Stimulated activated CD4-positive, alpha-beta T cell treated with anti-CD3 and anti-CD28 coated beads, Interleukin-1b, Interleukin-23, amount 100 ng/mL, for 4 hours (primary cell): ENCODE results near the gene PSME1.

Source experiments
- DNase-seq, 2 donors: peaks; one replicate each; pipeline ENCODE4 v3.0.0-alpha.2; 2020; ENCODE audit warnings: low read depth in 2 of 2

The PSME1 gene

DNA sequence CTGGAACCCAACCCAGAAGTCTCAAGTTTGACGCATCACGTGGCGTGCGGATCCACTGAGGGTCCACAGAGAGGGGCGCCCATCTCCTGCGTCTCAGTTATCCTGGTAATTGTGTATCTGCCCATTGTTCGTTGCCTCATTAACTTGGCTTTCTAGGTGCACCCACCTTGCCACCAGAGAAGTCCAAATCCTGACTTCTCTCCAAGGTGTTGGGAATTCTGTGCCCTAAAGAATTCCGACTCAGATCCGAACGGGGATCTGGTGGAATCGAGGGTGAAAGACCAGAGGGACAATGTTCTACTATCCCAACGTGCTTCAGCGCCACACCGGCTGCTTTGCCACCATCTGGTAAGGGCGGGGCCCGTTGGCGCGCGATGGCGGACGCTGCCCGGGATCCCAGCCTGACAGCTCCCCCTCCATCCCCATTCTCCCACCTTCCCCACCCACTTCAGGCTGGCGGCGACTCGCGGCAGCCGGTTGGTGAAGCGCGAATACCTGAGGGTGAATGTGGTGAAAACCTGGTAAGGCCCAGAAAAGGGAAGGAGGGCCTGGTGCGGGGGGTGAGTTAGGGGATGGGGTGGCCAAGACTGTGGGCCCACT lies 36.4 kb downstream of the PSME1 start:
- no peak for DNase-seq

DNA sequence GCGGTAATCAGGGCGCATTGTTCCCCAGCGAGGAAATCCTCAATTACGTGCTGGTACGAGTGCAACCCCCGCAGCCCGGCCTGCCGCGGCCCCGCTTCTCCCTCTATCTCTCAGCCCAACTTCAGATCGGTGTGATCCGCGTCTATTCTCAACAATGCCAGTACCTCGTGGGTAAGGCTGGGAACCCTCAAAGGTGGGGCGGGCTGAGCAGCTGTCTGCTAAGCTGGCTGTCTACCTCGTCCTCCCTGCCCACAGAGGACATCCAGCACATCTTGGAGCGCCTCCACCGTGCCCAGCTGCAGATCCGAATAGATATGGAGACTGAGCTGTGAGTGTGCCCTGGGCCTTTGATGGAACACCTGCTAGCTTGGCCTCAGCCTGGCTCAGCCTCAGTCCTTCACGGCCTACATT lies 36.9 kb downstream of the PSME1 start:
- no peak for DNase-seq

DNA sequence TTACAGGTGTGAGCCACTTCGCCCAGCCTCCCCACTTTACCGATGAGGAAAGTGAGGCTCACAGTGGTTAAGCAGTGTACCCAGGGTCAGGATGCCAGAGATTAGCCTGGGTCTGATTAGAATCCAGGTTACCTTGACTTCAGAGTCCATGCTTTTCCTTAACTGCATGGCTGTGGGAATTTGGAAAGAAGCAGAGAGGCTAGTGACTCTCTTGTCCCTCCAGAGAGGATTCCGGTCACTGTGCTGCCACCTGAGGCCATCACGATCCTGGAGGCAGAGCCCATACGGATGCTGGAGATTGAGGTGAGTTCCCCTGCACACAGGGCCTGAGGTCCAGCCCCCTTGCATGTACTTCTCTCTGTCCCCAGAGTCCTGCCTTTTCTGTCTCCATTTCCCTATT lies 40.6 kb downstream of the PSME1 start:
- no peak for DNase-seq

DNA sequence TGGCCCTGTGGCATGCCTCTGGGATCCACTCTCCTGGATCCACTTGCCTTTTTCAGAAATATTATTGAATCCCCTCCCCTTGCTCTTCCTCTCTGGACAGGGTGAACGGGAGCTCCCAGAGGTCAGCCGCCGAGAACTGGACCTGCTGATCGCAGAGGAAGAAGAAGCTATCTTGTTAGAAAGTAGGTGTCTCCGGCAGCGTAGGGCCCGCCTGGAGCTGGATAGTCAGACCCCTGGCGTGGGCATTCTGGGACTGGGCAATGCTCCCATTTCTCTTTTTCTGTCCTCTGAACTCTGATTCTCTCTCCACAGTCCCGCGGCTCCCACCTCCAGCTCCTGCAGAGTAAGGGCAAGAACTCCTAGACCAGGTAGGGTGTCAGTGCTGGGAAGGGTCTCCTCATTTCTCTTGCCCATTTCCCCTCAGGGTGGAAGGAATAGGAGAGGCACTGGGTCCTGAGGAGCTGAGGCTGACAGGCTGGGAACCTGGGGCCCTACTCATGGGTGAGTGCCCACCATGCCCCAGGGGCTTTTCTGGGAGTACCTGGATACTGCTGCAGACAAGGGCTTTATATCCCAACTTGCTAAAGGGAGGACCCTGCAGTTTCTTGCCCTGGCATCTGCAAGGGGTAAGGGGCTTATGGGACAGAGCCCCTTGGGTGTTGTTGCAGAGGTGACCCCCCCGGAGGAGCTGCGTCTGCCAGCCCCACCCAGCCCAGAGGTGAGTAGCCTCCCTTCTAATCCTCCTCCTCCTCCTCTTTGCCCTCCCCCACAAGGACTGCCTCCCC lies 41.2 kb downstream of the PSME1 start:
- no peak for DNase-seq

DNA sequence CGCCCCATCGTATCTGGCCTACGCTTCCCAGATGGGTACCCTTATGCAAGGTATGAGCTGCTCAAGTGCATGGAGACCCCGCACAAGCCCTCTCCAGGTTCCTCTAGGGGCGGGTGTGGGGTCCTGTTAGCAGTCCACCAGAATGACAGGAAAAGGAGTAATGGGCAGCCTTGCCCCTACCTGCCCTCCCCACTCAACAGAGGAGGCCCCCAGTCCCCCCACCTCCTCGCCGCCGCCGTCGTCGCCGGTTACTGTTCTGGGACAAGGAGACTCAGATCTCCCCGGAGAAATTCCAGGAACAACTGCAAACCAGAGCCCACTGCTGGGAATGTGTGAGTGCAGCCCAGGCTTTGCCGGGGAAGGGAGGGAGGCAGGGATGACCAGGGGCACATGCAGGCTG lies 41.9 kb downstream of the PSME1 start:
- no peak for DNase-seq

DNA sequence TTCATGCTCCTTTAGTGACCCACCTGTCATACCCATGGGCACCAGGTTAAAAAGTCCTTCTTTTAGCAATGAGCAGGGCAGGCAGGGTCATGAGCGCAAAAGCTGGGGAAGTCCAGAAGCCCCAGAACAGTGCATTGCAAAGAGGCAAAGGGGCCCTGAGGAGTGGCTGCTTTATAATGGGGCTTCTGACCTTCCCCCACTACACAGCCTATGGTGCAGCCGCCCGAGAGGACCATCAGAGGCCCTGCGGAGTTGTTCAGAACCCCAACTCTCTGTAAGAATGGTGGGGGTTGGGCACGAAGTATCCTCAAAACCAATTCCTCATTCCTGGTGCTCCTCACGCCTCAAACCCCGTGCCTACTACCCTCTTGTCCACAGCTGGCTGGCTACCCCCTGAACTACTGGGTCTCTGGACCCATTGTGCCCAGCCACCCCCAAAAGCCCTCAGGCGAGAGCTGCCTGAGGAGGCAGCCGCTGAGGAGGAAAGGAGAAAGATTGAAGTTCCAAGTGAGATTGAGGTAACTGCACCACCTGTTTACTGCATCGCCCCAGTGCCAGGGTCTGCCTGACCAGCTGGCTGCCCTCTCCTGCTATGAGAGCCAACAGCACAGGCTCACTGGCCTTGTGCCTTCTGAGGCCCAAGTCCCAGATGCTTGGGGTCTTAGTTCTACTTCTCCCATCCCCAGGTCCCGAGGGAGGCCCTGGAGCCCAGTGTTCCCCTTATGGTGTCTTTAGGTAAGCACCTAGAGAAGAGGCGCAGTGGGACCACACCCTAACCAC lies 42.6 kb downstream of the PSME1 start:
- no peak for DNase-seq

DNA sequence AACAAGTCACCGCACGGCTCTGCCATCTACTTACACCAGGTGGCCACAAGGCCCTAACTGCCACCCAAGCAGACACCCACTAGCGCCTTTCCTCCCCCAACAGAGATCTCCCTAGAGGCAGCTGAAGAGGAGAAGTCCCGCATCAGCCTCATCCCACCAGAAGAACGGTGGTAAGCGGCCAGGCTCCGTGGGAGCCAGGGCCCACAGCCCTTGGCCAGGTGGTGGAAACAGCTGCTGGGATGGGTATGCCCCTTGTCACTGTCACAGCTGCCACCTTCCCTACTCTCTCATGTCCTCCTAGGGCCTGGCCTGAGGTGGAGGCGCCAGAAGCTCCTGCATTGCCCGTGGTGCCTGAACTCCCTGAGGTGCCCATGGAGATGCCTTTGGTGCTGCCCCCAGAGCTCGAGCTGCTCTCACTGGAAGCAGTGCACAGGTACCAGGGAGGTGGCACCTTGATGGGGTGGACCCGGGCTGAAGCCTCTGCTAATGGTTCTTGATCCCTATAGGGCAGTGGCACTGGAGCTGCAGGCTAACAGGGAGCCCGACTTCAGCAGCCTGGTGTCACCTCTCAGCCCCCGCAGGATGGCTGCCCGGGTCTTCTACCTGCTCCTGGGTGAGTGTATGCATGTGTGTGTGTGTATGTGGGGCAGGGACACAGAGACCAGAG lies 43.4 kb downstream of the PSME1 start:
- no peak for DNase-seq

DNA sequence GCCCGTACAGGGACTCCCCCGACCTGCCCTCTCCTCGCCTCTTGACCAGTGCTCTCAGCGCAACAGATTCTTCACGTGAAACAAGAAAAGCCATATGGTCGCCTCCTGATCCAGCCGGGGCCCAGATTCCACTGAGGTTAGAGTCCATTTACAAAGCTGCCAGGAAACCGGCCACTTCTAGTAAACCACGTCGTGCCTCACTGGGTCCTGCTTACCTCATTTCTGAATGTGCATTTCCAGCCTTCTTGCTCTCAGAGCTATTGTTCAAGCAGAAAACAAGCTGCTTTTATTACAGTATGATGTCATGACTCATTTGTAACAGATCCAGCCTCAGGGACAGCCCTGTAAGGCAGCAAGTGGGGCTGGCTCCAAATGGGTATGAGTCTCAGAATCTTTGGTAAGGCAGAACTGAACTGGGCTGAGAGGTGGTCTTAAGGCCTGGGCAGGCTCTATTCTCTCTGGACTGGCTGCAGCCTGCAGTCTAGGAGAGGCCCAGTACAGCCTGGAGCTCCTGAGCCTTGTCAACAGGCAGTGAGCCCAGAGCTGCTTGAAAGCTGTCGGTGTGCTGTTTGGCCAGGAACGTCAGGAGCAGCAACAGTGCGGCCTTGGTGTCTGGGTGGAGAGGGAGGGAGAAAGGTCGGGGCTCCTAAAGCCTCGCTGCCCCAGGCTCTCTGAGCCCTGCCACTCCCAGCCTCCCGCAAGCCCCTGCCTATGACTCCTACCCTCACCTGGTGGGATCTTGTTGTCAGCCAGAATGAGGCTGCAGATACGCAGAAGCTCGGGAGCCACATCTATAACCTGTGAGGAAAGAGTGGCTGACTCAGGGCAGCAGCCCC lies 44.2 kb downstream of the PSME1 start:
- DNase-seq: no peak

DNA sequence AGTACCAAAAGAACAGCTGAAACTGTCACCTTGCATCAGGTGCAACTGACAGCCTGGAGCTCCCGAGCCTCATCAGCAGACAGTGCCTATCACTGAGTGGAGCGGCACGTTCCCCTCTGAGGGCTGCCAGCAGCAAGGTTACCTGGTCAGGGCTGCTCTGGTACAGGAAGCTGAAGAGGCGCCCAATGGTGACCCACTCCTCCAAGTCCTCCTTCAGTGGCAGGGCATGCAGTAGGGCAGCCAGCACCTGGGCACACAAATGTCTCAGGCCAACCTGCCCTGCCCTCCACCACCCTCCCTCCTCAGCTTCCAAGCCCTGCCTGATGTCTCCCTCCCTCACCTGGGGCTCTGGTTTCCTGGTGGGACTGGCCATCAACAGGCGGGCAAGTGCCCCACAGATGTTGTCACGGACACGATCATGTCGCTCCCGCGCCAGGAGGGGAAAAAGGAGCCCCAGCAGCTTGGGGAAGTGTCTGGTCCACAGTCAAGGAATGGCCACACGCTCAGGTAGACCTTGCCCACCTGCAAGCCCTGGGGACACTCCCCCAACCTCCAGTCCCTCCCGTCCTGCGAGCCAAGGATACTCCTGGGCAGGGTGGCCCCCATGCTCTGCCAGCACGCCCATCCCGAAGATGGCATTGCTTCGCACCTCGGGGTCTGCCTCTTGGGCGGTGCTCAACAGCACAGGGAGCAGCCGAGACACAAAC lies 45.5 kb downstream of the PSME1 start:
- no peak for DNase-seq

DNA sequence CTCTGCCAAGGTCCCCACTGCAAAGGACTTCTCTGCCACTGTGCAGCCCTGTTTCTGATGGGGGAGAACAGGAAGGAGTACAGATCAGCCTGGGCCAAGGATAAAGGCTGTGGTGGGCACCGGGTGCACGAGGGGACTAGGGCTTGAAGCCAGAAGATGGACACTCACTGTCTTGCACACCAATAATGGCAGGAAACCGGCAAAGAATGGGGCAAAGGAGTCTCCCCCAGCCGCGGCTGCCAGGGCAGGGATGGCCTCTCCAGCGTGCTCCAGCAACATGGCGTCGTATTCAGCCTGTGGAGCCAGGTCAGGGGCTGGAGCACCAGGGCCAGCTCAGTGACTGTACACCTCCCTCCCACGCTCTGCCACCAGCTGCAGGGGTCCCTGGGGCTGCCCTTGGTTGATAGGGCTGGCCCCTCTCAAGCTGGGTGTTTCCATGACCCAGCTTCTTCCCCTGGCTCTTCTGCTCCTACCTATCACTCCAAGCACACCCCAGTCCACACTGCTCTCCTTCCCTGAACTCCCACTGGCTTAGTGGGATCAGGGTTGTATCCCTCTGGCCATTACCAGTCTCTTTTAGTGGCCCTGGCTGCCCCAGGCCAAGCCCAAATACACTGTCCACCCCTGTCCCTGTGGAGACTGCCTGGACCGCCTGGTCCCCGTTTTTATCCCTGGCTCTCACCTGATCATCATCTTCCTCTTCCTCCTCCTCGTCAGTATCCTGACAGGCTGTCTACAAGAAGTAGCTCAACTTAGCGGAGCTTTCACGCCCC lies 46.3 kb downstream of the PSME1 start:
- no peak for DNase-seq

DNA sequence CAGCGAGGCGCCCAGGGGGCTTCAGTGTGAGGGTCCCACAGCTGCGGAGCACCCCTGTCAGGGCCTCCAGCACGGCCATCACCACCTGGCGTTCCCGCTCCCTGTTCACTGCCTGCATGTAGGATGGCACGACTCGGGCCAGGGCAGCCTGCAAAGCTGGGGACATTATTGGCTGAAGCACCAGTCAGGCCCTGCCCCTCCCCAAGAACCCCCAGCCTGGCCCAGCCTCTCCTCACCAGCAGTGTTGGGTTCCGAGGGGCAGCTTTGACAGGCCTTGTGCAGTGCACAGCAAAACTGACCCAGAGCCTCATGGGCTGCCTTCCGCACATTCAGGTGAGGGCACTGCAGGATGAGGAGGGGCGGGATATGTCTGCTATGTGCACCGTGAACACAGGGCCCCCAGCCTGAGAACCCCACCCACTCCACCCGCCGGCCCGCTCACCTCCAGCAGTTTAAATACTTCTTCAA lies 47.1 kb downstream of the PSME1 start:
- DNase-seq: no peak

DNA sequence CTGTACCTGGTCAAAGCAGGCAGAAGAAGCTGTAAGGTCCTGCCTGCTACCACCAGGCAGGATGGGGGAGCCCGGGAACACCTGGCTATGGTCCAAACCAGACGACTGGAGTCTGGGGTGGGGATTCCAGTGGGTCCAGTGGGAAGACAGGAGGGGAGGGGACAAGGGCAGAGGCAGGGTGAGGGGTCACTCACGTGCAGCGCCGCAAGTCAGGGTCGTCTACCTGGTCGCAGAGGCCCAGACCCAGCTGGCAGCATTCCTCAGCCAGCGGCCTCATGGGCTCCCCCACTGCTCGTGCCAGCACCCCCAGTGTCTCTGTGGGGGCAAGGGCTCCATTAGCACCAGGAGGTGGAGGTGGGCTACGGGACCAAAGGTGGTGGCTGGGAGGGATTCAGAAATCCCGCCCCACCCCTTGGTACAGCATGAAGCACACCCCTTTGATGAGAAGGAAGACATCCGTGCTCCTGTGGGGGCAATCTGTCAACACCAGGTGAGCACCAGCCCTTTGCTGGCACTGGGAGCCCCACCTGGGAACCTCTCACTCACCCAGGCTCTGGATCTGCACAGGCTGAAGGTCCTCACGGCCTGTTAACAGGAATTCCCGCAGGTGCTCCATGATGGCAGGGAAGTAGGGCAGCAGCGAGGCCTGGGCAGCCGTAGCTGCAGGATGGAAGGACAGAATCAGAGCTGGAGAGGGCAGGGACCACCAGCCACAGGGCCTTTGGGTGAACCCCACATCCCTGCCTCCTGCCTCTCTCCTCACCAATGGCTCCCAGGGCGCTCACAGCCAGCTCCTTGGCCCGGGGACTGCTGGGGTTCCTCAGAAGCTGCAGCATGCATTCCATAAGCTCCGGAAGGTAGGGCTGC lies 48.3 kb downstream of the PSME1 start:
- DNase-seq: no peak

DNA sequence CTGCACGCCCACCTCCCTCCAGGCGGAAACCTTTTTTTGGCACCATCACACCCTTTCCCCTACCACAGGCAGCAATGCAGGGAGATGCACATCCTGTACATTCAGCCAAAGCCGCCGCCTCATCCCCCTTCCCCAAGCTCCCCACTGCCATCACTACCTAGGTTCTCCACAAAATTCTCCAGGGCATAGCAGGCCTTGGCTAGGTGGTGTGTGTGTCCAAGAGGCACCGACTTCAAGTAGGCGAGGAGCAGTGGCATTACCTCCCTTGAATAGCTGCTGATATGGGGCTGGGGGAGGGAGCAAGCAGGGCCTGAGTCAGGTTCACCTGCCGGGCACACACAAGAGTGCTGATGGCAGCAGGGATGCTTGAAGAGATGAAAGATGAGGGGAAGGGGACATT lies 49.0 kb downstream of the PSME1 start:
- no peak for DNase-seq

DNA sequence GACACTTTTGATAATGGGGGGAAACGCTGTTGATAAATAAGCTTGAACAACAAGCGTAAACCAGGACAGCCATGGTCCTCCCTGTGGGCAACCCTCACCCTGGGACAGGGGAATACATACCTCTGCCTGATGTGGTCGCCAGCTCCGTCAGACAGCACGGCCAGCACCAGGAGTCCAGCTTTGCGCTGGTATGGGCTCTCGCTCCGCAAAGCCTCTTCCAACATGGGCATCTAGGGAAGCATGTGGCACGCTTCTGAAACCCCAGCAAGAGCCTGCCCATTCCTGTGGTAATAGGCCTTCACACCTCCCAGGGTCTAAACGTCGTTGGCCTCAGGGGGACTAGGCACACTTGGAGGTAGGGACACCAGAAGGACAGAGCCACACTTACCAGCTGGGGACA lies 49.7 kb downstream of the PSME1 start:
- no peak for DNase-seq

DNA sequence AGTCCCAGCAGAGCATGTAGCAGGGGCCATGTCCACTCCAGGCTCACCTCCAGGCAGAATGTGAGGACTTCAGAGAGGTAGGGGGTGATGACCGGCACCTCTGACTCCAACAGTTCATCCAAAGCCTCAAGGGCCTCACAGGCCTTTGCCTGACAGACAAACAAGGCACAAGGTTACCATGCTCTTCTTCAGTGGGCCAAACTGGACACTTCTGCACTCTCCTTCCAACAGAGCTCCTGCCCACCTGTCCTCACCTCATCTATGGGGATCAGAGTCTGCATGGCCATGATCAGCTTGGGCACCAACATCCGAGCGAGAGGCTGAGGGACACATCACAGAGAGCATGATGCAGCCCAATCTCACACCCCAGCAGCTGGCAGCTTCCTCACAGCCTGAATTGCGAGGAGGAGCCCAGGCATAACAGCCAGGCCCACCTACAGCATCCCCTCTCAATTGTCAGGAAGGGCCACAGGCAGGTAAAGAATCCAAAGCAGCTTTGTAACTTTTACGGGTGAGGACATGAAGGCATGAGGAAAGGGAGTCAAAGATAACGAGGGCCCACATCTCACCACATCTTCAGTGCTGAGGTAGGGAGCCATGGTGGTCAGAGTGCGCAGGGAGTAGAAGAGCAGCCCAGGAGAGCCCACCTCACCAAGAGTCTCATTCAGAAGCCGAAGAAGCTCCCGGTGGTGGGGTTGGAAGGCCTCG lies 51.0 kb downstream of the PSME1 start:
- DNase-seq: no peak

DNA sequence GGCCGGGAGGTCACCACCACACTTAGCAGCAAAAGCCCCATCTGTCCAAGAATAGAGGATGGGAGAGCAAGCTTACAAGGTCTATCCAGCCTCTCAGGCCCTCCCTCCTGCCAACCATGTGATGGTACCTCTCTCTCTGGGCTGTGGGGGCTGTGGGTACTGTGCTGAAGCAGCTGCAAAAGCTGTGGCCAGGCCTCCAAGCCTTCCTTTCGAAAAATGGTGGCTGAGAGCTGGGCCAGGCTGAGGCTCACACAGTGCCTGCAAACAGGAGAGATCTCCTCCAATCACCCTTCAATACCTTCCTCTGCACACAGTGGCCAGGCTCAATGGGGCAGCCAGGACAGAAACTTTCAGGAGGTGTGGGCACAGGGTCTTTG lies 51.5 kb downstream of the PSME1 start:
- no peak for DNase-seq
